ENCODE data around the gene MTHFR. TPM values are rescaled to one million over a fixed set of nuclear protein-coding genes. Genes with fewer than 3 reads are reported as not detected.

The MTHFR gene
- total and polyA plus RNA-seq, 4 donors: 5.5 to 29.0 (median 18.3) TPM

- no peak for DNase-seq (ENCODE audit: low spot score)
- WGBS: 71% methylated on average over 7 of the region's 7 CpGs
- peaks cover 0 to 2% (median 0%) of the 10 kb centered on the region in 4 donors for H3K36me3 ChIP-seq (ENCODE audit: control insufficient read depth in 4 of 4, insufficient read depth in 3 of 4, low read depth in 1 of 4, low read length in 3 of 4)
- no peak overlapping the region for H3K27ac ChIP-seq (ENCODE audit: low read depth in 1 of 2, low read length in 2 of 2)
- no peak overlapping the region for H3K9ac ChIP-seq (ENCODE audit: low read depth in 1 of 2, low read length in 2 of 2)
- no peaks in the 10 kb centered on the region for H3K4me1 ChIP-seq (ENCODE audit: control insufficient read depth in 4 of 4, insufficient read depth in 4 of 4, low read length in 3 of 4)
- H3K4me3 ChIP-seq (ENCODE audit: low read depth in 1 of 3, low read length in 3 of 3): no peak overlapping the region
- H3K9me3 ChIP-seq (ENCODE audit: control insufficient read depth in 4 of 4, low read length in 3 of 4): no peaks in the 10 kb centered on the region
- TF ChIP-seq FOXA1 (IDR thresholded peaks at IDR 0.05) (no peak), REST (IDR thresholded peaks at IDR 0.05) (no peak), MAX (IDR thresholded peaks at IDR 0.05) (no peak), ATF3 (IDR thresholded peaks at IDR 0.05) (no peak), ZBTB33 (IDR thresholded peaks at IDR 0.05) (no peak), RXRA (IDR thresholded peaks at IDR 0.05) (no peak), RAD21 (IDR thresholded peaks at IDR 0.05) (no peak), FOXA2 (IDR thresholded peaks at IDR 0.05) (no peak), SP1 (IDR thresholded peaks at IDR 0.05) (no peak), HNF4A (conservative IDR thresholded peaks at IDR 0.05) (no peak), JUND (IDR thresholded peaks at IDR 0.05) (no peak), GABPA (IDR thresholded peaks at IDR 0.05 in 1 of 2, conservative IDR thresholded peaks at IDR 0.05 in 1 of 2) (no peak), TAF1 (conservative IDR thresholded peaks at IDR 0.05) (no peak), EGR1 (IDR thresholded peaks at IDR 0.05; ENCODE audit: low read depth in 2 of 2) (no peak)
- no peaks in the 10 kb centered on the region for H3K27me3 ChIP-seq (ENCODE audit: control insufficient read depth in 4 of 4, insufficient read depth in 4 of 4, low read length in 3 of 4)
Observed at GRCh38 chr1:11851180-11851579, 45.4 kb upstream of the MTHFR start.

GRCh38 chr1:11850156-11850555 is 44.4 kb upstream of the MTHFR start:
- H3K4me1 ChIP-seq (ENCODE audit: control insufficient read depth in 4 of 4, insufficient read depth in 4 of 4, low read length in 3 of 4): no peaks in the 10 kb centered on the region
- 59% methylated on average over 11 of the region's 11 CpGs for WGBS
- no peak overlapping the region for H3K4me3 ChIP-seq (ENCODE audit: low read depth in 1 of 3, low read length in 3 of 3)
- no peaks in the 10 kb centered on the region for H3K27me3 ChIP-seq (ENCODE audit: control insufficient read depth in 4 of 4, insufficient read depth in 4 of 4, low read length in 3 of 4)
- DNase-seq (ENCODE audit: low spot score): no peak
- H3K9me3 ChIP-seq (ENCODE audit: control insufficient read depth in 4 of 4, low read length in 3 of 4): no peaks in the 10 kb centered on the region
- no peak overlapping the region for H3K27ac ChIP-seq (ENCODE audit: low read depth in 1 of 2, low read length in 2 of 2)
- H3K36me3 ChIP-seq (ENCODE audit: control insufficient read depth in 4 of 4, insufficient read depth in 3 of 4, low read depth in 1 of 4, low read length in 3 of 4): peaks cover 0 to 3% (median 1%) of the 10 kb centered on the region in 4 donors
- no peak for TF ChIP-seq JUND (IDR thresholded peaks at IDR 0.05)
- no peak for TF ChIP-seq HNF4A (conservative IDR thresholded peaks at IDR 0.05)
- no peak for TF ChIP-seq REST (IDR thresholded peaks at IDR 0.05)
- no peak for TF ChIP-seq FOXA2 (IDR thresholded peaks at IDR 0.05)
- TF ChIP-seq CTCF (IDR thresholded peaks at IDR 0.05; ENCODE audit: low read depth, low read length, missing input control): no peak
- TF ChIP-seq NR2F2 (IDR thresholded peaks at IDR 0.05): no peak
- H3K9ac ChIP-seq (ENCODE audit: low read depth in 1 of 2, low read length in 2 of 2): no peak overlapping the region

Measured in liver (tissue), 9 donors.